GM08714 (cell line): ENCODE measurements around the gene SLC26A11.
A peak's percentile ranks its signal among the peaks of the same experiment; 100 is the strongest.
"Not testable (repeated sequence)": the region's sequence is repeated elsewhere in the genome, so short reads cannot be mapped to it uniquely, and the experiment has no call there.

Experiments used
- H3K4me3 ChIP-seq: fragments of 200-500 bp; sonication (Bioruptor generic); 2 replicates; pipeline ENCODE4 v1.5.1; 2014; ENCODE audit warnings: mild to moderate bottlenecking, low read length, inconsistent platforms
- ZNF274 ChIP-seq: IDR thresholded peaks from 2 replicates; pipeline ENCODE4 v1.6.1; 2012; ENCODE audit warnings: mild to moderate bottlenecking, low read depth, low read length

SLC26A11 gene

GRCh38 chr17:80262291-80262690 is 42.1 kb downstream of the SLC26A11 start:
- H3K4me3 ChIP-seq, result no peak overlapping the region; the same call in 1 of the 2 replicates
- no peak for TF ChIP-seq ZNF274

DNA sequence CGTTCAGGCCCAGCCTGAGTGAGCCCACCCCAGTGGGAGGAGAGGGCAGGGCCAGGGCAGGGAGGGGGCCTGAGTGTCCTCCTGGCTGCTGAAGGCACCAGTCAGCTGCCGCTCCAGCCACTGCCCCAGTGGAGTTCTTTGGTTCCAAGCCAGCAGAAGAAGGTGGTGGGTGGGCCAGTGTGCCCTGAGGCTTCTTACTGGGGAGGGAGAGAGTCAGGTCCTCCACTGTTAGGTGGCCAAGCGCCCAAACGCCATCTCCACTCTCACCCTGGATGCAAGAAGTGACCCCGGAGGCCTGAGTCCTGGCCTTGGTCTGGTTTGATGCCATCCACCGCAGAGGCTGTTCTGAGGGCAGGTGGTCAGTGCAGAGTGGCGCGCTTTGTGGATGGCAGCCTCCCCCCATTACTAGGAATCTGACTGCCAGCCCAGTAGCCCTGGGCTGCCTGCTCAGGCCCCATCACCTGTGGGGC is 42.6 kb downstream of the SLC26A11 start:
- no peak overlapping the region for H3K4me3 ChIP-seq
- no peak for TF ChIP-seq ZNF274

DNA sequence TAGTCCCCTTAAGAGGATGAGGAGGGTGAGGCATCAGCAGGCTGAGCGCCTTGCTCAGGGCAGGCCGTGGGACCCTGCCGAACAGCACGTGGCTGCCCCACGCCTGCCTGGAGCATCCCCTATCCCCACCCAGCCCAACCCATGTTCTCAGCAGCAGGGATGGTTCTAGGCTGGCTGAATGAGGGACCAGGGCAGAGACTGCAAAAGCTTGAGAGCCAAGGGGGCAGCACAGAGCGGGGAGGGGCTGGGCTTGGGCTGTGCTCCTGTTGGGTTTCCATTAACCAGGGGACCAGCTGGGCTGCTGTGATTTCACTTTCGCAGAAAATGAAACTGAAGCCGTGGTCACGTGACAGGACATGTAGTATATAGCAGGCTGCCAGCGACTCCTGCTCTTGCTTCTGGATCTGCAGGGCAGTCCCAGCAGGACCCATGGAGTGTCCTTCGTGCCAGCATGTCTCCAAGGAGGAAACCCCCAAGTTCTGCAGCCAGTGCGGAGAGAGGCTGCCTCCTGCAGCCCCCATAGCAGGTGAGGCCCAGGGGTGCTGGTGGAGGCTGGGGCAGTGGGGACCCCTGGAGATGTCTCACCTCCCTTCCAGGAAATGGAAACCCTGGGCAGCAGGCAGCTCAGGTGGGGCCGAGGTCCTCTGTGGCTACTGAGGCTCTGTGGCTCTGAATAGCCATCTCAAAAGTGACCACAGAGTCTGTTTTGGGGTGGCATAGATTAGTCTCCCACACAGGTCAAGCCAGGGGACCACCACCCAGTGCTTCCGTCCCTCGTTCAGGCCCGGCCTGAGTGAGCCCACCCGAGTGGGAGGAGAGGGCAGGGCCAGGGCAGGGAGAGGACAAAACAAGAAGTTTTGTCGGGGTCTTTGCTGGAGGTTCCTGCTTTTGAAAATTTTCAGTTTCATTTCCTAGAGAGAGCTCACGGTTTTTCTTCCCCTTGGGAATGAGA is 43.3 kb downstream of the SLC26A11 start:
- TF ChIP-seq ZNF274, result no peak
- peak overlapping the region; percentile 83 for H3K4me3 ChIP-seq

DNA sequence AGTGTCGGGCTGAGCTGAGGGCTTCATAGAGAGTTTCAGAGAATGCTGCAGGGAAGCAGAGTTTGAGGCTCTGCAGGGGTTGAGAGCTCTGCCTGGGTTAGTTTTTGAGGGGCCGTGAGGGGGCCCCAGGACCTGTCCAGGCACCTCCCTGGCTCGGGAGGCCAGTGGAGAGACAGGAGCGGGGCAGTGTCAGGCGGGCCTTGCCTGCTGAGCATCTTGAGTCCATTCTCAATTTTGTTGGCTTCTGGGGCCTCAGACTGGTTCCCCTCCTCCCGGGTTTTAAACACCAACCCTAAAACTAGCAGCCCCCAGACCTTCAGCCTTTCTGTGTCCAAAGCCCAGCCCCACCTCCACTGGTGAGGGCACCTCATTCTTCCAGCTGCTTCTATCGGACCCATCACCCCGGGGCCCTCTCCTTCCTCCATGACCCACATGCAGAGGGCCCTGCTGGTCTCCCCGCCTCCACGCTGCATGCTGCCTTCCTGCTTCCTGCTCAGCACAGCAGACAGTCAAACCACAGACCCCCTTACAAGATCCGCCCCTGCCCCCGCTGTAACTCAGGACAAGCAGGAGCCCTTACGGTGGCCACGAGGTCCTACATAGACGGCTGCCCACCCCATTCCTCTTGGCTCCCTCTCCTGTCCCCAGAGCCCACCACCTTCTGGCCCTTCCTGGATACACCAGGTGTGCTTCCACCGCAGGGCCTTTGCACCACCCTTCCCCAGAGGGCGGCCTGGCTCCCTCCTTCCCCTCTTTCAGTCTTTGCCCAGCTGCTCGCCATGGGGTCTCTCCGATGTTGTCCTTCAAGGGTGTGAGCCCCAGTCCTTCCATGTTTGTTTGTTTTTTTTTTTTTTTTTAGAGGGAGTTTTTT is 44.2 kb downstream of the SLC26A11 start:
- TF ChIP-seq ZNF274, result no peak
- H3K4me3 ChIP-seq, result peak overlapping the region; percentile 83

GRCh38 chr17:80265205-80266068 is 45.2 kb downstream of the SLC26A11 start:
- TF ChIP-seq ZNF274, result no peak

GRCh38 chr17:80267391-80267790 is 47.2 kb downstream of the SLC26A11 start:
- TF ChIP-seq ZNF274, result no peak
- no peak overlapping the region for H3K4me3 ChIP-seq

More at GRCh38 chr17:80265205-80266068, 45.2 kb downstream of the SLC26A11 start:
- peak overlapping the region; percentile 83; the same call in 1 of the 2 replicates for H3K4me3 ChIP-seq

GRCh38 chr17:80268427-80268826 is 48.2 kb downstream of the SLC26A11 start:
- H3K4me3 ChIP-seq, result no peak overlapping the region
- TF ChIP-seq ZNF274, result no peak

GRCh38 chr17:80269405-80269807 is 49.2 kb downstream of the SLC26A11 start:
- TF ChIP-seq ZNF274, result no peak
- H3K4me3 ChIP-seq, result no peak overlapping the region

- H3K4me3 ChIP-seq, result no peak overlapping the region
- TF ChIP-seq ZNF274, result no peak
Measured at GRCh38 chr17:80270104-80270503, 49.9 kb downstream of the SLC26A11 start.

DNA sequence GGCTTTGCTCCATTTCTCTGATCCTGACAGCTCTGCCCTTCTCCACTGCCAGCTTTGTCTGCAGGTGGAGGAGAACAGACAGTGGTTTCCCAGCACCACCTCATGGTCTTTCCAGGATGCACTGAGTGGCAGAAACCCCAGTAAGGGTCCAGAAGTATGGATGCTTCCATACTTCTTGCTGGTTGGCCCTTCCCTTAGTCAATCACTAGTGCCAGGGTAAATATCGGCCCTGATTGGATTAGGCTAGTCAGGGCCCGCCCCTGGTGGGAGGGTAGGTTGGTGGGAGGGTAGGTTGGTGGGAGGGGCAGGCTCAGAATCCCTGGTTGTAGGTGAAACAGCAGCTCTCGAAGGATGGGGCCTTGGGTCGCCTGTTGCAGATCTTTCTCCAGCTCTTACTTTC is 50.6 kb downstream of the SLC26A11 start:
- no peak overlapping the region for H3K4me3 ChIP-seq
- no peak for TF ChIP-seq ZNF274

DNA sequence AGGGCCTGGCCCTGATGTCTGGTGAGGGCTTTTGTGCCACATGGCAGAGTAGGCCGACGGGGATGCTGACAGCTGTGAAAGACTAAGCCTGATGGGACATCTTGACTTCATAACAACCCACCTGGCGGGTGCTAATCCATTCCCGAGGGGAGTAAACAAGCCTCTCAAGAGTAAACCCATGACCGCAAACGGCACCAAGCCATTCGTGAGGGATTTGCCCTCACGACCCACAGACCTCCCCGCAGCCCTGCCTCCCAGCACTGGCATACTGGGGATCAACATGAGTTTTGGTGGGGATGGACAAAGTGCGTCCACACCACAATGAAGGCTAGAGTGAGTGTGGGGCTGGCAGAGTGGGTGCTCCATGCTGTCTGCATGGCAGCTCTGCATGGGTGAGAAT is 52.1 kb downstream of the SLC26A11 start:
- no peak for TF ChIP-seq ZNF274
- H3K4me3 ChIP-seq, result no peak overlapping the region

DNA sequence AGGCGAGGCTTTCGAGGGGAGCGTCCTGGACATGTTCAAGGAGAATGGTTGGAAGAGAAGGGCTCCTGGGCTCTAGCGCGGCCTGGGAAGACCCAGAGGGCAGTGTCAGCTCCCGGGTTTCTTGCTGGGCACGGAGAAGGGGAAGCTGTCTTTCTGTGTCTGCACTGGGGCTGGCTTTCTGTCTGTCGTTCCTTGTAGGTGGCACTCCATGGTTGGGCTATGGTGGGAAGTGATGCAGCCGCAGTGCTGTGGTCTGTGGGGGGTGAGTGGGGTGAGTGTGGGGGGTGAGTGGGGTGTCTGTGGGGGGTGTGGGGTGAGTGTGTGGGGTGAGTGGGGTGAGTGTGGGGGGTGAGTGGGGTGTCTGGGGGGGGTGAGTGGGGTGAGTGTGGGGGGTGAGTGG is 54.1 kb downstream of the SLC26A11 start:
- TF ChIP-seq ZNF274, result no peak
- no peak overlapping the region for H3K4me3 ChIP-seq

- no peak overlapping the region for H3K4me3 ChIP-seq
- no peak for TF ChIP-seq ZNF274
Measured at GRCh38 chr17:80274871-80275449, 54.7 kb downstream of the SLC26A11 start.

GRCh38 chr17:80275857-80276256 is 55.6 kb downstream of the SLC26A11 start:
- H3K4me3 ChIP-seq, result not testable (repeated sequence)
